HepG2 (cell line): ENCODE results near the gene EFEMP2. TPM values are rescaled to one million over a fixed set of nuclear protein-coding genes. Genes with fewer than 3 reads are reported as not detected.

Experiments
- ATF7 ChIP-seq, 2 experiments: fragments of 450-650 bp in 1 of 2; sonication (generic) in 1 of 2; formaldehyde crosslinking in 1 of 2; IDR thresholded peaks; 2 replicates each; pipeline versions ENCODE4 v1.4.0 to v1.6.1; 2016 to 2020; ENCODE audit warnings: antibody characterized with exemption in 1 of 2, mild to moderate bottlenecking in 1 of 2, missing genetic modification reagents in 1 of 2
- FOXM1 ChIP-seq: sonication (generic); formaldehyde crosslinking; IDR thresholded peaks from 2 replicates; pipeline ENCODE4 v1.5.0; 2020; ENCODE audit warnings: missing genetic modification reagents
- GATA4 ChIP-seq: sonication (generic); IDR thresholded peaks from 2 replicates; pipeline ENCODE4 v1.6.1; 2016; ENCODE audit warnings: antibody characterized with exemption, low read depth, borderline replicate concordance
- HNRNPK ChIP-seq: fragments of 200-400 bp; formaldehyde crosslinking; IDR thresholded peaks from 2 replicates; pipeline ENCODE4 v1.6.1; 2018; ENCODE audit warnings: low read length, low read depth, moderate library complexity, mild to moderate bottlenecking; ENCODE audit not compliant: poor library complexity, severe bottlenecking
- KDM6A ChIP-seq: IDR thresholded peaks from 2 replicates; pipeline ENCODE4 v1.6.1; 2016; ENCODE audit warnings: low read depth
- MED1 ChIP-seq: sonication (generic); formaldehyde crosslinking; IDR thresholded peaks from 2 replicates; pipeline ENCODE4 v1.4.0; 2020; ENCODE audit warnings: missing genetic modification reagents
- MTA3 ChIP-seq: sonication (generic); formaldehyde crosslinking; IDR thresholded peaks from 2 replicates; pipeline ENCODE4 v1.4.0; 2020; ENCODE audit warnings: missing genetic modification reagents
- MXD4 ChIP-seq: IDR thresholded peaks from 2 replicates; pipeline ENCODE4 v1.6.1; 2016; ENCODE audit warnings: mild to moderate bottlenecking, missing biosample characterization, missing genetic modification reagents
- PAX8 ChIP-seq: sonication (generic); formaldehyde crosslinking; IDR thresholded peaks from 2 replicates; pipeline ENCODE4 v1.8.0; 2022; ENCODE audit warnings: mild to moderate bottlenecking, missing genetic modification reagents, borderline replicate concordance
- RARA ChIP-seq: IDR thresholded peaks from 2 replicates; pipeline ENCODE4 v1.6.1; 2016; ENCODE audit warnings: missing genetic modification reagents, missing compliant biosample characterization
- RFX1 ChIP-seq: fragments of 450-650 bp; IDR thresholded peaks from 2 replicates; pipeline ENCODE4 v1.6.1; 2017
- SIX1 ChIP-seq: sonication (generic); formaldehyde crosslinking; IDR thresholded peaks from 2 replicates; pipeline ENCODE4 v1.4.0; 2020; ENCODE audit warnings: missing genetic modification reagents, borderline replicate concordance
- THAP11 ChIP-seq: IDR thresholded peaks from 2 replicates; pipeline ENCODE4 v1.6.1; 2016; ENCODE audit warnings: missing biosample characterization, missing genetic modification reagents
- ZBTB42 ChIP-seq: sonication (generic); formaldehyde crosslinking; IDR thresholded peaks from 2 replicates; pipeline ENCODE4 v1.5.0; 2020; ENCODE audit warnings: mild to moderate bottlenecking, missing genetic modification reagents
- ZNF124 ChIP-seq: sonication (generic); formaldehyde crosslinking; IDR thresholded peaks from 2 replicates; pipeline ENCODE4 v1.4.0; 2020; ENCODE audit warnings: missing genetic modification reagents
- ZNF20 ChIP-seq: sonication (generic); formaldehyde crosslinking; IDR thresholded peaks from 2 replicates; pipeline ENCODE4 v1.4.0; 2020; ENCODE audit warnings: mild to moderate bottlenecking, moderate library complexity, missing genetic modification reagents
- ZNF33B ChIP-seq: sonication (generic); formaldehyde crosslinking; IDR thresholded peaks from 2 replicates; pipeline ENCODE4 v1.5.1; 2020; ENCODE audit warnings: mild to moderate bottlenecking, missing genetic modification reagents
- ZNF703 ChIP-seq: sonication (generic); formaldehyde crosslinking; IDR thresholded peaks from 2 replicates; pipeline ENCODE4 v1.5.1; 2020; ENCODE audit warnings: missing genetic modification reagents, mild to moderate bottlenecking, moderate library complexity, borderline replicate concordance
- ZNF775 ChIP-seq: sonication (generic); formaldehyde crosslinking; IDR thresholded peaks from 2 replicates; pipeline ENCODE4 v1.4.0; 2020; ENCODE audit warnings: missing genetic modification reagents, mild to moderate bottlenecking, moderate library complexity, borderline replicate concordance
- polyA plus RNA-seq, 8 experiments: library from polyadenylated mRNA; depleted of rRNA in 3 of 8; stranded (reverse) in 7 of 8; unstranded in 1 of 8; fragments of >200 nt; fragmentation: Illumina TruSeq in 4 of 8; extraction: Trizol in 4 of 8; gene quantifications; 2 replicates each; pipeline versions ENCODE4 v1.2.1 to v1.2.3, GENCODE V29; 2011 to 2016; ENCODE audit warnings: low read depth in 4 of 8, missing spikeins in 1 of 8, mixed read lengths in 1 of 8; ENCODE audit not compliant: insufficient read depth in 1 of 8
- total RNA-seq, 5 experiments: library from RNA; depleted of rRNA; stranded (reverse); fragments of >200 nt; fragmentation: Illumina TruSeq; extraction: Trizol; gene quantifications; 2 replicates each; pipeline ENCODE4 v1.2.3, GENCODE V29; 2016; ENCODE audit warnings: low read depth in 1 of 5
- TF ChIP-seq, protein P1 (sequence below): sonication (generic); formaldehyde crosslinking; IDR thresholded peaks from 2 replicates; pipeline ENCODE4 v1.4.0; 2020; ENCODE audit warnings: missing genetic modification reagents
- TF ChIP-seq, protein P2 (sequence below): IDR thresholded peaks from 2 replicates; pipeline ENCODE4 v1.6.1; 2012; ENCODE audit warnings: low read depth, low read length, improper control_type of control experiment
- TF ChIP-seq, protein P3 (sequence below): sonication (generic); formaldehyde crosslinking; IDR thresholded peaks from 2 replicates; pipeline ENCODE4 v1.8.0; 2022; ENCODE audit warnings: missing genetic modification reagents, mild to moderate bottlenecking, moderate library complexity, borderline replicate concordance
- TF ChIP-seq, protein P4 (sequence below): sonication (generic); formaldehyde crosslinking; IDR thresholded peaks from 2 replicates; pipeline ENCODE4 v1.8.0; 2022; ENCODE audit warnings: missing genetic modification reagents, mild to moderate bottlenecking, inconsistent platforms, borderline replicate concordance

The EFEMP2 gene
- total and polyA plus RNA-seq, 2 of the 13 experiments (the other 11 are each of a cell fraction or from before 2014, with no cell fraction given): 7.4 to 29.7 TPM

DNA sequence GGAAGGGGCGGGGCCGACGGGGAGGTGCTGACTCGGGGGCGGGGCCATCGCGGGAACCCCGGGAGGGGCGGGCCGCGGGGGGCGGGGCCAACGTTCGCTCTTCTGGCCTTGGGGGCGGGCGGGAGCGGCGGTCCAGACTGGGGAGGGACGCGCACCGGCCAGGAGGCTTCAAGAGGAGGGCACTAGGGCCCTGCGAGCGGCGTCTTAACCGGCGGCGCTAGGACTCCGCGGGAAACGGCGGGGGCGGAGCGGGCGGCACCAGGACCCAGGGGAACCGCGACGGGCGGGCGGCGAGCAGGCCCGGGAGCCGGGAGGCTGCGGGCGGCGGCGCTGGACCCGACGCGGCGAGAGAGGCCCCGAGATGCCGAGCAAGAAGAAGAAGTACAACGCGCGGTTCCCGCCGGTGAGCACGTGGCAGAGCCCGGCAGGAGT lies 46.6 kb upstream of the EFEMP2 start, which contains the start of gene DRAP1 (continued):
- TF ChIP-seq, protein P1, sequence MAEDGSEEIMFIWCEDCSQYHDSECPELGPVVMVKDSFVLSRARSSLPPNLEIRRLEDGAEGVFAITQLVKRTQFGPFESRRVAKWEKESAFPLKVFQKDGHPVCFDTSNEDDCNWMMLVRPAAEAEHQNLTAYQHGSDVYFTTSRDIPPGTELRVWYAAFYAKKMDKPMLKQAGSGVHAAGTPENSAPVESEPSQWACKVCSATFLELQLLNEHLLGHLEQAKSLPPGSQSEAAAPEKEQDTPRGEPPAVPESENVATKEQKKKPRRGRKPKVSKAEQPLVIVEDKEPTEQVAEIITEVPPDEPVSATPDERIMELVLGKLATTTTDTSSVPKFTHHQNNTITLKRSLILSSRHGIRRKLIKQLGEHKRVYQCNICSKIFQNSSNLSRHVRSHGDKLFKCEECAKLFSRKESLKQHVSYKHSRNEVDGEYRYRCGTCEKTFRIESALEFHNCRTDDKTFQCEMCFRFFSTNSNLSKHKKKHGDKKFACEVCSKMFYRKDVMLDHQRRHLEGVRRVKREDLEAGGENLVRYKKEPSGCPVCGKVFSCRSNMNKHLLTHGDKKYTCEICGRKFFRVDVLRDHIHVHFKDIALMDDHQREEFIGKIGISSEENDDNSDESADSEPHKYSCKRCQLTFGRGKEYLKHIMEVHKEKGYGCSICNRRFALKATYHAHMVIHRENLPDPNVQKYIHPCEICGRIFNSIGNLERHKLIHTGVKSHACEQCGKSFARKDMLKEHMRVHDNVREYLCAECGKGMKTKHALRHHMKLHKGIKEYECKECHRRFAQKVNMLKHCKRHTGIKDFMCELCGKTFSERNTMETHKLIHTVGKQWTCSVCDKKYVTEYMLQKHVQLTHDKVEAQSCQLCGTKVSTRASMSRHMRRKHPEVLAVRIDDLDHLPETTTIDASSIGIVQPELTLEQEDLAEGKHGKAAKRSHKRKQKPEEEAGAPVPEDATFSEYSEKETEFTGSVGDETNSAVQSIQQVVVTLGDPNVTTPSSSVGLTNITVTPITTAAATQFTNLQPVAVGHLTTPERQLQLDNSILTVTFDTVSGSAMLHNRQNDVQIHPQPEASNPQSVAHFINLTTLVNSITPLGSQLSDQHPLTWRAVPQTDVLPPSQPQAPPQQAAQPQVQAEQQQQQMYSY: no peak
- TF ChIP-seq MED1 (CRISPR knock-in tag) (peak; percentile 78), HNRNPK (peak; percentile 69), MXD4 (CRISPR knock-in tag) (no peak), RFX1 (no peak), THAP11 (CRISPR knock-in tag) (peak; percentile 90), MTA3 (CRISPR knock-in tag) (no peak), SIX1 (CRISPR knock-in tag) (no peak), ZNF20 (no peak), ZNF124 (CRISPR knock-in tag) (no peak), ATF7 (IDR thresholded peaks at IDR 0.05) (no peak), ATF7 (CRISPR knock-in tag; IDR thresholded peaks at IDR 0.05) (no peak), RARA (CRISPR knock-in tag) (0 out of 2 replicates have a peak, but pooled peaks have one; percentile 30), ZNF33B (CRISPR knock-in tag) (peak; percentile 65; the same call in 1 of the 2 replicates), ZNF775 (CRISPR knock-in tag) (no peak), FOXM1 (CRISPR knock-in tag) (no peak), PAX8 (CRISPR knock-in tag) (peak; percentile 79; the same call in 1 of the 2 replicates), GATA4 (no peak), ZBTB42 (CRISPR knock-in tag) (no peak), KDM6A (CRISPR knock-in tag) (0 out of 2 replicates have a peak, but pooled peaks have one; percentile 28), ZNF703 (CRISPR knock-in tag) (no peak)
- TF ChIP-seq, protein P2, sequence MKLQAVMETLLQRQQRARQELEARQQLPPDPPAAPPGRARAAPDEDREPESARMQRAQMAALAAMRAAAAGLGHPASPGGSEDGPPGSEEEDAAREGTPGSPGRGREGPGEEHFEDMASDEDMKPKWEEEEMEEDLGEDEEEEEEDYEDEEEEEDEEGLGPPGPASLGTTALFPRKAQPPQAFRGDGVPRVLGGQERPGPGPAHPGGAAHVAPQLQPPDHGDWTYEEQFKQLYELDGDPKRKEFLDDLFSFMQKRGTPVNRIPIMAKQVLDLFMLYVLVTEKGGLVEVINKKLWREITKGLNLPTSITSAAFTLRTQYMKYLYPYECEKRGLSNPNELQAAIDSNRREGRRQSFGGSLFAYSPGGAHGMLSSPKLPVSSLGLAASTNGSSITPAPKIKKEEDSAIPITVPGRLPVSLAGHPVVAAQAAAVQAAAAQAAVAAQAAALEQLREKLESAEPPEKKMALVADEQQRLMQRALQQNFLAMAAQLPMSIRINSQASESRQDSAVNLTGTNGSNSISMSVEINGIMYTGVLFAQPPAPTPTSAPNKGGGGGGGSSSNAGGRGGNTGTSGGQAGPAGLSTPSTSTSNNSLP: peak; percentile 34; the same call in 1 of the 2 replicates
- TF ChIP-seq, protein P3, sequence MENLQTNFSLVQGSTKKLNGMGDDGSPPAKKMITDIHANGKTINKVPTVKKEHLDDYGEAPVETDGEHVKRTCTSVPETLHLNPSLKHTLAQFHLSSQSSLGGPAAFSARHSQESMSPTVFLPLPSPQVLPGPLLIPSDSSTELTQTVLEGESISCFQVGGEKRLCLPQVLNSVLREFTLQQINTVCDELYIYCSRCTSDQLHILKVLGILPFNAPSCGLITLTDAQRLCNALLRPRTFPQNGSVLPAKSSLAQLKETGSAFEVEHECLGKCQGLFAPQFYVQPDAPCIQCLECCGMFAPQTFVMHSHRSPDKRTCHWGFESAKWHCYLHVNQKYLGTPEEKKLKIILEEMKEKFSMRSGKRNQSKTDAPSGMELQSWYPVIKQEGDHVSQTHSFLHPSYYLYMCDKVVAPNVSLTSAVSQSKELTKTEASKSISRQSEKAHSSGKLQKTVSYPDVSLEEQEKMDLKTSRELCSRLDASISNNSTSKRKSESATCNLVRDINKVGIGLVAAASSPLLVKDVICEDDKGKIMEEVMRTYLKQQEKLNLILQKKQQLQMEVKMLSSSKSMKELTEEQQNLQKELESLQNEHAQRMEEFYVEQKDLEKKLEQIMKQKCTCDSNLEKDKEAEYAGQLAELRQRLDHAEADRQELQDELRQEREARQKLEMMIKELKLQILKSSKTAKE (CRISPR knock-in tag): no peak
- TF ChIP-seq, protein P4, sequence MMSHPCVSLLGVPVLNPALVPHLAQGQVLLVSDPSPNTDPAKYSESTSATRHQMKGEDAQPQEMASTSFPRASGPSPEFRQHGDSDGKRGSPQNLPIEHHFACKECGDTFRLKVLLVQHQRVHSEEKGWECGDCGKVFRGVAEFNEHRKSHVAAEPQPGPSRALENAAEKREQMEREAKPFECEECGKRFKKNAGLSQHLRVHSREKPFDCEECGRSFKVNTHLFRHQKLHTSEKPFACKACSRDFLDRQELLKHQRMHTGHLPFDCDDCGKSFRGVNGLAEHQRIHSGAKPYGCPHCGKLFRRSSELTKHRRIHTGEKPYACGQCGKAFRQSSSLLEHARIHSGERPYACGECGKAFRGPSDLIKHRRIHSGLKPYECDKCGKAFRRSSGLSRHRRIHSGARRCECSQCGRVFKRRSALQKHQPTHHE (CRISPR knock-in tag): no peak
